Measurements from ENCODE around the gene IL17RD.

IL17RD gene

DNA sequence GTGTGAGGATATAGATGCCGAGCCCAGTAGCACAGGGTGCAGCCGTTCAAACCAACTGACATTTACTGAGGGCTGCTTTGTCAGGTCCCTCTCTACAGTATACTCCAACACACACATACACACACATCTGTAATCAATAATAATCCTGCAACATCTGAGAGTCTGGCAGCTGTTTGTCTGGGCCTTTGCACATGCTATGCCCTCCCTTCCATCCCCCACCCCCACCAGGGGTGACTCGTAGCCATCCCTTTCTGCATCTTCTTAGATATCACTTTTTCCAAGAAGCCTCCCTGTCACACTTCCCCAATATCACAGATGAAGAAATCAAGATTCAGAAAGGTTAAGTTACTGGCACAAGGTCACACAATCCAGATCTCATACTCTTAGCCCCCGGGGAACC, 91.0 kb downstream of the IL17RD start:
- DNase-seq (ENCODE audit: low read depth), result no peak
- TF ChIP-seq, protein P1, sequence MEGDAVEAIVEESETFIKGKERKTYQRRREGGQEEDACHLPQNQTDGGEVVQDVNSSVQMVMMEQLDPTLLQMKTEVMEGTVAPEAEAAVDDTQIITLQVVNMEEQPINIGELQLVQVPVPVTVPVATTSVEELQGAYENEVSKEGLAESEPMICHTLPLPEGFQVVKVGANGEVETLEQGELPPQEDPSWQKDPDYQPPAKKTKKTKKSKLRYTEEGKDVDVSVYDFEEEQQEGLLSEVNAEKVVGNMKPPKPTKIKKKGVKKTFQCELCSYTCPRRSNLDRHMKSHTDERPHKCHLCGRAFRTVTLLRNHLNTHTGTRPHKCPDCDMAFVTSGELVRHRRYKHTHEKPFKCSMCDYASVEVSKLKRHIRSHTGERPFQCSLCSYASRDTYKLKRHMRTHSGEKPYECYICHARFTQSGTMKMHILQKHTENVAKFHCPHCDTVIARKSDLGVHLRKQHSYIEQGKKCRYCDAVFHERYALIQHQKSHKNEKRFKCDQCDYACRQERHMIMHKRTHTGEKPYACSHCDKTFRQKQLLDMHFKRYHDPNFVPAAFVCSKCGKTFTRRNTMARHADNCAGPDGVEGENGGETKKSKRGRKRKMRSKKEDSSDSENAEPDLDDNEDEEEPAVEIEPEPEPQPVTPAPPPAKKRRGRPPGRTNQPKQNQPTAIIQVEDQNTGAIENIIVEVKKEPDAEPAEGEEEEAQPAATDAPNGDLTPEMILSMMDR (IDR thresholded peaks at IDR 0.05; ENCODE audit: control insufficient read depth, extremely low read depth, insufficient read depth), result no peak

DNA sequence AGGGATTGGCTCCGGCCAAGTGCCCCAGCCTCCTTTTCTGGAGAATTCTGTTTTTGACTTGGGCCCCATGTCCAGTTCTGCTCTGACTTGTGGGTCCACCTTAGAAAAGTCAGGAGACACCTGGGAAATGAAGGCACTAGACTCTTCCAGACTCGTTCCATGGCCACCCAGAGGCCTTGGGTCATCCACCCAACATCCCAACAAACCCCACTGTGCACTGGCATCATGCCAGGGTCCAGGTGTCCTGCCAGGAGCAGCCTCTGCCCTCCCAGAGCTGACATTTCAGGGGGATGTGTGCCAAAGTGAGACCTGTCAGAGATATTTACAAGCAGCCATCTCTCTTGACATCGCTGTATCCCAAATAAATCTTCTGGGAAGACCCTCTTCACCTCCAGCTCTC, 91.5 kb downstream of the IL17RD start:
- DNase-seq (ENCODE audit: low read depth), result no peak
- TF ChIP-seq, protein P1 (IDR thresholded peaks at IDR 0.05; ENCODE audit: control insufficient read depth, extremely low read depth, insufficient read depth), result no peak

More for the DNA sequence above, 91.0 kb downstream of the IL17RD start:
- no peak overlapping the region for H3K4me3 ChIP-seq (ENCODE audit: low read depth, low read length)

DNA sequence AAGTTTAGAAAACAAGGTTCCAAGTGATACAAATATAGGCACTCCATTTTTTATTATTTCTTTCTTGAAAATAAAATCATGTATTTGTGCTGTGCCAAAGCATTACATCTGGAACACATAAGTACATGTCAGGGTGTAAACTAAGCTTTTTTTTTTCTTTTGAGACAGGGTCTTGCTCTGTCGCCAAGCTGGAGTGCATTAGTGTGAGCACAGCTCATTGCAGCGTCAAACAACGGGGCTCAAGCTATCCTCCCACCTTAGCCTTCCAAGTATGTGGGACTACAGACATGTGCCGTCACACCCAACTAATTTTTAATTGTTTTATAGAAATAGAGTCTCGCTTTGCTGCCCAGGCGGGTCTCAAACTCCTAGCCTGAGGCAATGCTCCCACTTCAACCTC, 95.7 kb downstream of the IL17RD start:
- TF ChIP-seq, protein P1 (IDR thresholded peaks at IDR 0.05; ENCODE audit: control insufficient read depth, extremely low read depth, insufficient read depth), result no peak

More for the DNA sequence above, 91.5 kb downstream of the IL17RD start:
- no peak overlapping the region for H3K4me3 ChIP-seq (ENCODE audit: low read depth, low read length)

DNA sequence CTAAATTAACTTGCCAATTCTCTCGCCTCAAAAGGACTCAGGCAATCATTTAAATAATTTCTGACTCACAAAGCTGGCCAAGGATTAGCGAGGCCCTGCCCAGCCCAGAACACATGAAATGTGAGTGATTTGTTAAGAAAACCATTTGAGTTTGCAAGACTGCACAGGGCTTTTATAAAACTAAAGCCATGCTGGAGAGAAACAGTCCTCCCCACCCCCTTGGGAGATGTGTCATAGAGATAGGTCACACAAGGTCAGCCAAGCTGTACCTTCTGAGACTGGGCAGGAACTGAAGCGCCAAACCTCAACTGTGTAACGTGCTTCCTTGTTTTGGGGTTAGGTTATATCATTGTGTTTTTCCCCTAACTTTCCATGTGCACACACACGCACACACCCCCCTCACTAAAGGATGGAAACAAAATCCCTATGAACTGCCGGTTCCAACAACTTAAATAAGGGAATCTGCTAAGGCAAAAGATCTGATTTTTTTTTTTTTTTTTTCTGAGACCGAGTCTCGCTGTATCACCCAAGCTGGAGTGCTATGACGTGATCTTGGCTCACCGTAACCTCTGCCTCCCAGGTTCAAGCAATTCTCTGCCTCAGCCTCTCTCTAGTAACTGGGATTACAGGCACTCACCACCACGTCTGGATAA, 96.6 kb downstream of the IL17RD start:
- no peak overlapping the region for H3K4me3 ChIP-seq (ENCODE audit: low read depth, low read length)
- TF ChIP-seq, protein P1 (IDR thresholded peaks at IDR 0.05; ENCODE audit: control insufficient read depth, extremely low read depth, insufficient read depth), result no peak
- no peak for DNase-seq (ENCODE audit: low read depth)

More for the DNA sequence above, 95.7 kb downstream of the IL17RD start:
- DNase-seq (ENCODE audit: low read depth), result no peak
- no peak overlapping the region for H3K4me3 ChIP-seq (ENCODE audit: low read depth, low read length)

DNA sequence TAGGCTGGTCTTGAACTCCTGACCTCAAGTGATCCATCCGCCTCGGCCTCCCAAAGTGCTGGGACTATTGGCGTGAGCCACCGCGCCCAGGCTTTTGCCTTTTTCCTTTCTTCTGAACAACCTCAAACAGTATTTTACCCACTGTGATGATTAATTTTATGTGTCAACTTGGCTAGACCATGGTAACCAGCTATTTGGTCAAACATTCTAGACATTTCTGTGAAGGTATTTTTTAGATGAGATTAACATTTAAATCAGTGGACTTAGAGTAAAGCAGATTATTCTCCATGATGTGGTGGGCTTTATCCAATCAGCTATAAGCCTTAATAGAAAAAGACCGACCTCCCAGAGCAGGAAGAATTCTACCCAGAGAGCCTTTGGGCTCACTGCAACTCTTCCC, 98.7 kb downstream of the IL17RD start:
- DNase-seq (ENCODE audit: low read depth), result no peak
- TF ChIP-seq, protein P1 (IDR thresholded peaks at IDR 0.05; ENCODE audit: control insufficient read depth, extremely low read depth, insufficient read depth), result no peak
- no peak overlapping the region for H3K4me3 ChIP-seq (ENCODE audit: low read depth, low read length)

DNA sequence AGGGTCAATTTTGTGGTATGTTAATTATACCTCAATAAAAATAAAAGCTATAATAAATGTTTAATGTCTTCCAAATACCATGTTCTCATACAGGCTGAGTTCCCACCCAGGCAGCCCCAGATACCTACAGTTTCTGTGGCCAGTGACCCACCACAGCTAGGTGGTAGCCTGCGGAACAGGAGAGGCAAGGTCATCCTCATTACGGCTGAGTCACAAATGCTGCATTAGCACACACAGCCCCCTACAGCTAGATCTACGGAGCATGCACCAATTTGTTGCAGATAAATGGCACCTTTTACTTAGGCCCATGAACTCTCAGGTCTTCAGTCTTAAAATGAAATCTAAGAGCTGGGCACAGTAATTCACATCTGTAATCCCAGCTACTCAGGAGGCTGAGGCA, 99.6 kb downstream of the IL17RD start:
- no peak for DNase-seq (ENCODE audit: low read depth)

More for the DNA sequence above, 99.6 kb downstream of the IL17RD start:
- H3K4me3 ChIP-seq (ENCODE audit: low read depth, low read length), result no peak overlapping the region
- TF ChIP-seq, protein P1 (IDR thresholded peaks at IDR 0.05; ENCODE audit: control insufficient read depth, extremely low read depth, insufficient read depth), result no peak
